Stimulated activated CD4-positive, alpha-beta T cell treated with anti-CD3 and anti-CD28 coated beads, Interleukin-1b, Interleukin-23, amount 100 ng/mL, for 1 hour (primary cell): ENCODE measurements around the gene FOXB1.

ENCODE experiments used
- DNase-seq, 2 donors: peaks; one replicate each; pipeline ENCODE4 v3.0.0-alpha.2; 2020; ENCODE audit warnings: low read depth in 2 of 2

The FOXB1 gene

GRCh38 chr15:60004009-60004845, at the start of gene FOXB1:
Gene FOXB1, plus strand, starts transcription at chr15:60004311. Its CDS starts 653 bp downstream, at chr15:60004964.
- no peak for DNase-seq

- no peak for DNase-seq
Observed at GRCh38 chr15:59958288-59958687, 45.8 kb upstream of the FOXB1 start.

GRCh38 chr15:59960318-59960717, 43.8 kb upstream of the FOXB1 start:
- DNase-seq: no peak

- DNase-seq: no peak
Observed at GRCh38 chr15:59963322-59963721, 40.8 kb upstream of the FOXB1 start.

GRCh38 chr15:59963925-59964324, 40.2 kb upstream of the FOXB1 start:
- DNase-seq: no peak

GRCh38 chr15:59965741-59966140, 38.4 kb upstream of the FOXB1 start:
- no peak for DNase-seq

- no peak for DNase-seq
Observed at GRCh38 chr15:59966262-59966661, 37.8 kb upstream of the FOXB1 start.

- no peak for DNase-seq
Observed at GRCh38 chr15:59968314-59968713, 35.8 kb upstream of the FOXB1 start.

- DNase-seq: no peak
Observed at GRCh38 chr15:59972241-59972640, 31.9 kb upstream of the FOXB1 start.

- DNase-seq: no peak
Observed at GRCh38 chr15:59976480-59977271, 27.4 kb upstream of the FOXB1 start.

GRCh38 chr15:59991834-59992233, 12.3 kb upstream of the FOXB1 start:
- no peak for DNase-seq

- DNase-seq: no peak
Observed at GRCh38 chr15:59993041-59993750, 10.9 kb upstream of the FOXB1 start.

GRCh38 chr15:59993950-59994401, 10.1 kb upstream of the FOXB1 start:
- DNase-seq: no peak

GRCh38 chr15:59994526-59994887, 9.6 kb upstream of the FOXB1 start:
- DNase-seq: no peak

- DNase-seq: no peak
Observed at GRCh38 chr15:59994888-59995557, 9.1 kb upstream of the FOXB1 start.

GRCh38 chr15:59995568-59996297, 8.4 kb upstream of the FOXB1 start:
- no peak for DNase-seq

GRCh38 chr15:59996298-59997041, 7.6 kb upstream of the FOXB1 start:
- DNase-seq: no peak

GRCh38 chr15:59997070-59997701, 6.9 kb upstream of the FOXB1 start:
- DNase-seq: no peak

- DNase-seq: no peak
Observed at GRCh38 chr15:59998305-59998949, 5.7 kb upstream of the FOXB1 start.
